ENCODE results near the gene MRI1.
A peak's percentile ranks its signal among the peaks of the same experiment; 100 is the strongest.
"Not testable (repeated sequence)": the region's sequence is repeated elsewhere in the genome, so short reads cannot be mapped to it uniquely, and the experiment has no call there.

MRI1 gene

DNA sequence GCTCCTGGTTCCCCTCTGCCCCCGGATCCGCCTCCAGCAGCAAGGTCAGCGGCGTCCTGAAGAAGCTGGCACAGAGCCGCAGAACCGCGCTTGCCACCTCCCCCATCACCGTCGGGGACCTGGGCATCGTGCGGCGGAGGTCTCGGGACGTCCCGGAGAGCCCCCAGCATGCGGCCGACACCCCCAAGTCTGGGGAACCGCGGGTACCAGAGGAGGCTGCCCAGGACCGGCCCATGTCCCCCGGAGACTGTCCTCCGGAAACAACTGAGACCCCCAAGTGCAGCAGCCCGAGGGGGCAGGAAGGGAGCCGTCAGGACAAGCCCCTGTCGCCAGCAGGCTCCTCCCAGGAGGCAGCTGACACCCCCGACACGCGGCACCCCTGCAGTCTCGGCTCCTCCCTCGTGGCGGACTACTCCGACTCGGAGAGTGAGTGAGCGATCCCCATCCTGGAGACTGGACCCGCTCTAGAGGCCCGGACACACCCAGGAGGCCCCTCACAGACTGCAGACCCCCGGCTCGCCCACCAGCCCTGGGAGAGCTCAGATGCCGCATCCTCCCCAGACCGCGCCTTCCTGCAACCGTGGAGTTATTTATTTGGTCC, 1.6 kb upstream of the MRI1 start:
- no peak for DNase-seq

DNA sequence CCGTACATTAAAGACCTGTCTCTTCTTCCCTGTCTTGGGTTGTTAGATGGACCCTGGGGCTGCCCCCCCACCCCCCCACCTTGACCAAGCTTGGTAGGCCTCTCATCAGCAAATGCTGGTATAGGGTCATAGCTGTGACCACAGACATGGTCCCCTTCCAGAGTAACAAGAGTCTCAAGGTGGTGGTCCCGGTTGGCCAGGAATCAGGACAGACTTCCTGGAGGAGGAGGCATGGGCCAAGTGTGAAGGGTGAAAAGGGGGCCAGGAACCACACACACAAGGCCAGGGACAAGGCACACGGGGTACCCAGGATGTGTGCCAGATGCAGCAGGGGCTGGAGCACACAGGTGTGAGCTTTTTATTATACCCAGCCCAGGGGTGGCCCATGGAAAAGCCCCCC, 1.1 kb upstream of the MRI1 start:
- no peak for DNase-seq

DNA sequence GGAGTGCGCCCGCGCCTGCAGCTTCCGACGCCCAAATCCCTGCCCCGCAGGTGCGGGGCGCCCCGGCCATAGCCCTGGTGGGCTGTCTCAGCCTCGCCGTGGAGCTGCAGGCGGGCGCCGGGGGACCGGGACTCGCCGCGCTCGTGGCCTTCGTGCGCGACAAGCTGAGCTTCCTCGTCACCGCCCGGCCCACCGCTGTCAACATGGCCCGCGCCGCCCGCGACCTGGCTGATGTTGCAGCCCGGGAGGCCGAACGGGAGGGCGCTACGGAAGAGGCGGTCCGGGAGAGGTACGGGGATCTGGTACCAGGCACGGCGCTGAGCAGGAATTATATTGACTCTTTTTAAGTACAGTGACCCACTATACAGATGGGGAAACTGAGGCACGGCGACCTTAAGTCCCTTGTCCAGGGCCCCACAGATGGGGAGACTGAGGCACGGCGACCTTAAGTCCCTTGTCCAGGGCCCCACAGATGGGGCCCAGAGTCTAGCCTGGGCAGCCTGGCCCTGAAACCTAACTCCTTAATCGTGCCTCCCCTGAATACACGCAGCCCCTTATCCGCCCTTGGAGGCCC, 586 bp downstream of the MRI1 start:
- no peak for DNase-seq

DNA sequence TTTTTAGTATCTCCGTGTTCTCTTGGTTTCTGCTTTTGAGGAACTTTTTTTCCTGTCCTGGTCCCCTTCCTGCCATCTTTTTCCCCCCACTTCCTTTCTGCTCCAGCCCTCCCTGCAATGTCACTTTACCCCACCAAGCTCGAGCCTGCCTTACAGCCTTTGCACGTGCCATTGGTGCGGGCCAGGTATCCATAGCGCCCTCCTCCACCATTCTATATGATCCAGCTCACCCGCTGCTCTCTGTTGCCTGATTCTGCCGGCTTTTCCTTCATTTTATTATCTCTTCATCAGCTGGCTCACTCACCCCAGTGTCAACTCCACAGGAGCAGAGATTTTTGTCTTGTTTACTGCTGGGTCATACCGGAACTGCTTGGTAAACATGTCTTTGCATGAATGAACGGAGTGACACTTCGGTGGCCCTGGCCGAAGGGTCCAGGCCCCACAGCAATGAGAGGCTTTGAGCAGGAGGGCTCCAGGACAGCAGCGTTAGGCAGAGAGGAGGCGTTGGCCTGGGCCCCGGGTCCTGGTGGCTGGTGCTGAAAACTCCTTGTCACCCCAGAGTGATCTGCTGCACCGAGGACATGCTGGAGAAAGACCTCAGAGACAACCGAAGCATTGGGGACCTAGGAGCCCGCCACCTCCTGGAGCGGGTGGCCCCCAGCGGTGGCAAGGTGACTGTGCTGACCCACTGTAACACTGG, 1.2 kb downstream of the MRI1 start:
- DNase-seq: no peak

DNA sequence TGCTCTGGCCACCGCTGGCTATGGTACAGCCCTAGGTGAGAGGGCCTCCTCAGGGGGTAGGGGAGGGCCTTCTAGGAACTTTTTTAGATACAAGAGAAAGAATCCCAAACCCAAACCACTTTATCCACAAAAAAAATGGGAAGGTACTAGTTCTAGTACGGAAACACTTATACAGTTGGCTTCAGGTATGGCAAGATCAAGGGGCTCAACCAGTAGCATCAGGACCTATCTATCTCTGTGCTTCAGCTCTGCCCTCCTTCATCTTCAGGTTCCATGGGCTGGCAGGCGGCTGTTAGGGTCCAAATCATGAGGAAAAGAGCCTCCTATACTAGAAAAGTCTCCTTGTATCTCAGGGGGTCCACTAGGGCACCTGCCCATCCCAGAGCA, 1.8 kb downstream of the MRI1 start:
- DNase-seq: no peak

DNA sequence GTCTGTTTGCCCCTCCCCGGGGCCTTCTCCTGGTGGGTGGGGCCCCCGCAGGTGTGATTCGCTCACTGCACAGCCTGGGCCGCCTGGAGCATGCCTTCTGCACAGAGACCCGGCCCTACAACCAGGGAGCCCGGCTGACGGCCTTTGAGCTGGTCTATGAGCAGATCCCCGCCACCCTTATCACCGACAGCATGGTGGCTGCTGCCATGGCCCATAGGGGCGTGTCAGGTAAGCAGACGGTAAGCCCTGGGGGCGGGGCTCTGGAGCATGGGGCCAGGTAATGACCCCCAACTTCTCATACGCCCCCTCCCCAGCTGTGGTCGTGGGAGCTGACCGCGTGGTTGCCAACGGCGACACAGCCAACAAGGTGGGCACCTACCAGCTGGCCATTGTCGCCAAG, 4.2 kb downstream of the MRI1 start:
- DNase-seq: no peak

DNA sequence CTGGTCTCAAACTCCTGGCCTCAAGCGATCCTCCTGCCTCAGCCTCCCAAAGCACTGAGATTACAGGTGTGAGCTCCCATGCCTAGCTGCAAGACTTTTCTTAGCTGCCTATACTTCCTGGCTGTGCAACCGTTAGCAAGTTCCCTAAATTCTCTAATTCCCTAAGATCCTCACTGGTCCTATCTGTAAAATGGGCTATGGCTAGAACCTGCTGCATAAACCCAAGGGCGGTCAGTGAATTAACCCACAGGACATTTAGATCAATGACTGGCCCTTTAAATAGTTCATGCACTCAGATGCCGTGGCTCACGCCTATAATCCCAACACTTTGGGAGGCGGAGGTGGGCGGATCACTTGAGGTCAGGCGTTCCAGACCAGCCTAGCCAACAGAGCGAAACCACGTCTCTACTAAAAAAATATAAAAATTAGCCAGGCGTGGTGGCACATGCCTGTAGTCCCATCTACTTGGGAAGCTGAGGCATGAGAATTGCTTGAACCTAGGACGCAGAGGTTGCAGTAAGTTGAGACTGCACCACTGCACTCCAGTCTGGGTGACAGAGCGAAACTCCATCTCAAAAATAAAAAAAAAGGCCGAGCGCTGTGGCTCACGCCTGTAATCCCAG, 5.8 kb downstream of the MRI1 start:
- DNase-seq: no peak

DNA sequence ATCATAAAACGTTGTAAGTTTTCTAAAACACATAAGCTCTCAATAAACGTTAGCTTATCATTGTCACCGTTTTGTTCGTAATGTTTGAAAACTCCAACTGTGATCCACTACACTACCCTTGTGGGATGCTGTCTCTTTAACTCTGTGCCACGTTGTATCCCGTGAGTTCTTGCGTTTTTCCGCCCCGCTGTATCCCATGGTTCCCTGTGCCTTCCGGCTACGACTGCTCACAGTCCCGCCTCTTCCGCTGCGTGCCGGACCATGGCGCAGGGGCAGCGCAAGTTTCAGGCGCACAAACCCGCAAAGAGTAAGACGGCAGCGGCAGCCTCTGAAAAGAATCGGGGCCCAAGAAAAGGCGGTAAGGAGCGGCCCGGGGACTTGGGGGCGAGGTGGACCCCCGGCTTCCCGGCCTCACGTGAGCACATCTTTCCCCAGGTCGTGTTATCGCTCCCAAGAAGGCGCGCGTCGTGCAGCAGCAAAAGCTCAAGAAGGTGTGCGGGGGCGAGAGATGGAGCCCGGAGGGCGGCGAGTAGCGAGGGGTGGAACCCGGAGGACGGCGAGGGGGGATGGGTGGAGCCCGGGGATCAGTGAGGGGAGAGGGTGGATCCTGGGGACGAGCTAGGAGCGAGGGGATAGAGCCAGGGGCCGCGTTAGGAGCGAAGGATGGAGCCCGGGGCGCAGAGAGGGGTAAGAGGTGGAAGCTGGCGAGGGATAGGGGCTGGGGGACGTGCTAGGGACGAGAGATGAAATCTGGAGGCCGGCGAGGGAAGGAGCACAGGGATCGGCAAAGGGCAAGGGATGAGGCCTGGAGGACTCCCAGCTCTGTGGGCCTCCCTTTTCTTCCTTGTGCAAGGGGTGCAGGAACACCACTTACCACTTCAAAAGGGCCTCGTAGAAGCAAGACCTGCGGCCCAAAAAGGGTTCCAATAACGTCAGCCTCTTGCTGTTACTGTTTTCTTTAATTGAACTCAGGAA, 10.2 kb downstream of the MRI1 start, which contains the start of gene C19orf53:
Gene C19orf53, plus strand, starts transcription at position 240 of the 975 bp plus-strand sequence. Its CDS starts 22 bp downstream, at position 262.
- DNase-seq: peak; percentile 27 to 34

DNA sequence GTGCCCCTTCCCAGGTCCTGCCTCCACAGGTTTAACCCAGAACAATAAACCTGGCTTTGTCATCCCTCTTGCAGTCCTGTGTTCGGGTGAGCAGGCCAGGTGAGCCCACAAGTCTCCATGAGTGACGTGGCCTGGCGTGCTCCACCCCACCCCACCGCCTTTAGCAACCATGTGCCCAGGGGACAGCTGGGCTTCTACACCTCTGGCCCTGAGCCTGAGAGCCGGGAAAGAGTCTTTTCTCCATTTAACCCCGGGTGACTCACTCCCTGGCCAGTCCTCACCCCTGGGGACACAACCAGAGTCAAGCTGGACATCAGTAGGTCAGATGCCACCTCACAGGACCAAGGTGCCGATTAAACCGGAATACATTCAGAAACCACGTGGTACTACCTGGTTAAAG, 14.1 kb downstream of the MRI1 start:
- no peak for DNase-seq

DNA sequence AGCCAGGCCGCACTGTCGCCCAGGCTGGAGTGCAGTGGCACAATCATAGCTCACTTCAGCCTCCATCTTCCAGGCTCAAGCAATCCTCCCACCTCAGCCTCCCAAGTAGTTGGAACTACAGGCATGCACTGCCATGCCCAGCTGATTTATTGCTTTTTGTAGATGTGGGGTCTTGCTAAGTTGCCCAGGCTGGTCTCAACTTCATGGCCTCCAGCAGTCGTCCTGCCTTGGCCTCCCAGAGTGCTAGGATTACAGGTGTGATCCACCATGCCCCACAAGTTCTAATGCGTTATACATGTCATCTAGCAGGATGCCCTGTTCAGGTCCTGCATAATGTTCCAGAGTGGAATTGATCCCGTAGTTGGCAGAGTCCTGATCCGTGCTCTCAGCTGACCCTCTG, 14.5 kb downstream of the MRI1 start:
- DNase-seq: no peak

DNA sequence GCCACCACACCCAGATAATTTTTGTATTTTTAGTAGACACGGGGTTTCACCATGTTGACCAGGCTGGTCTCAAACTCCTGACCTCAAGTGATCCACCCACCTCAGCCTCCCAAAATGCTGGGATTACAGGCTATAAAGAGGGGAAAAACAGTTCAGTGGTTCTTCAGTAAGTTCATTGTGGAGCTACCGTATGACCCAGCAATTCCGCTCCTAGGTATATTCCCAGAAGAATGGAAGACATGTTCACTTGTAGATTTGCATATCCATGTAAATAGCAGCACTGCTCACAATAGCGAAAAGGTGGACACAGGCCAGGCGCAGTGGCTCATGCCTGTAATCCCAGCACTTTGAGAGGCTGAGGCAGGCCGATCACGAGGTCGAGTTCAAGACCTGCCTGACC, 15.5 kb downstream of the MRI1 start:
- not testable (repeated sequence) for DNase-seq

DNA sequence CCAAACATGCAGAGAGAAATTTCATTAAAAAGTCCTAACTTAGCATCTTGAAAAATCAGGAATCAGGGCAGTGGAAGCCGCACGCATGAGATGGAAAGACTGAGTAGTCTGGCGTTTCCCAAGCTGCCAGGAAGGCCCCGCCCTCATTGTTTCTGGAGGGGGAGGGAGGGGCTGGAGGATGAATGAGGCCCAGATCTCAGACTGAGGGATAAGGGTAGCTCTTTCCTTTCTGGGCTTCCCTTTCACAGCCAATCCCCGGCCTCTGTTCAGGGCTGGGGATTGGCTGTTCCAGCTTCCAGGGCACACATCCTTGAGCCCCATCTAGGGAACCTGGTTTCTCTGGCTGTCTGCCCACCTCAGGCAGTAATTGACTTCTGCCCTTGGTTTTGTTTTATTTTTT, 17.2 kb downstream of the MRI1 start:
- peak in 1 of 2 experiments; percentile 3 for DNase-seq

DNA sequence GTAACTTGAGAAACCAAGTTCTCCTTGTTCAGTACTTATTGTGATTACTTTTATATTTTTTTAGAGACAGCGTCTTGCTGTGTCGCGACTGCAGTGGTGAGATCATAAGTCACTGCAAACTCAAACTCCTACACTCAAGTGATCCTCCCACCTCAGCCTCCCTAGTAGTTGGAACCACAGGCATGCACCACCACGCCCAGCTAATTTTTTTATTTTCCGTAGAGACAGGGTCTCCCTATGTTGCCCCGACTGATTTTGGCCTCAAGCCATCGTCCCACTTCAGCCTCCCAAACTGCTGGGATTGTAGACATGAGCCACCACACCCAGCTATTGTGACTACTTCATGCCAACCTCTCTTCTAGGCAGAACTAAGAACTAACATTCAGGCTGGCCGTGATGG, 18.2 kb downstream of the MRI1 start:
- DNase-seq: no peak

DNA sequence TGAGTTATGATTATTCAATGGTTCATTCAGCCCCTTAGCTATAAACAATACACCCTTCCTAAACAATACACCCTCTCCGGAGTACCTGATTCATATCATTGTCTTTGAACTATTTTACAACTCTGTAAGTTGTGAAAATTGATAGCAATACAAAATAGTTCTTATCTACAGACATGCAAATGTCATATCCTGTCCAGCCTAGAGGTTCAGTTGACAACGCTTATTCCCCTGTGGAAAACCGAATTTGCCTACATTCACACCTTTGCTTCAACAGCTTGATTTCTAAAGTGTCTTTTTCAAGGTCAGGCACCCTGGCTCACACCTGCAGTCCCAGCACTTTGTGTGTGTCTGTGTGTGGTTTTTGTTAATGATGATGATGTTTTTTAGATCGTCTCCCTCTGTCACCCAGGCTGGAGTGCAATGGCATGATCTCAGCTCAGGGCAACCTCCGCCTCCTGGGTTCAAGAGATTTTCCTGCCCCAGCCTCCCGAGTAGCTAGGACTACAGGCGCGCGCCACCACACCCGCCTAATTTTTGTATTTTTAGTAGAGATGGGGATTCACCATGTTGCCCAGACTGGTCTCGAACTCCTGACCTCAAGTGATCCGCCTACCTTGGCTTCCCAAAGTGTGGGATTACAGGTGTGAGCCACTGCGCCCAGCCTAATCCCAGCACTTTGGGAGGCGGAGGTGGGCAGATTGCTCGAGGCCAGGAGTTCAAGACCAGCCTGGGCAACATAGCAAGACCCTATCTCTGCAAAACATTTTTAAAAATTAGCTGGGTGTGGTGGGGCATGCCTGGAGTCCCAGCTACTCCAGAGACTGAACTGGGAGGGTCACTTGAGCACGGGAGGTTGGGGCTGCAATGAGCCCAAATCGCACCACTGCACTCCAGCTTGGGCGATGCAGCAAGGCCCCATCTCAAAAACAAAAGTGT, 19.5 kb downstream of the MRI1 start:
- no peak for DNase-seq

DNA sequence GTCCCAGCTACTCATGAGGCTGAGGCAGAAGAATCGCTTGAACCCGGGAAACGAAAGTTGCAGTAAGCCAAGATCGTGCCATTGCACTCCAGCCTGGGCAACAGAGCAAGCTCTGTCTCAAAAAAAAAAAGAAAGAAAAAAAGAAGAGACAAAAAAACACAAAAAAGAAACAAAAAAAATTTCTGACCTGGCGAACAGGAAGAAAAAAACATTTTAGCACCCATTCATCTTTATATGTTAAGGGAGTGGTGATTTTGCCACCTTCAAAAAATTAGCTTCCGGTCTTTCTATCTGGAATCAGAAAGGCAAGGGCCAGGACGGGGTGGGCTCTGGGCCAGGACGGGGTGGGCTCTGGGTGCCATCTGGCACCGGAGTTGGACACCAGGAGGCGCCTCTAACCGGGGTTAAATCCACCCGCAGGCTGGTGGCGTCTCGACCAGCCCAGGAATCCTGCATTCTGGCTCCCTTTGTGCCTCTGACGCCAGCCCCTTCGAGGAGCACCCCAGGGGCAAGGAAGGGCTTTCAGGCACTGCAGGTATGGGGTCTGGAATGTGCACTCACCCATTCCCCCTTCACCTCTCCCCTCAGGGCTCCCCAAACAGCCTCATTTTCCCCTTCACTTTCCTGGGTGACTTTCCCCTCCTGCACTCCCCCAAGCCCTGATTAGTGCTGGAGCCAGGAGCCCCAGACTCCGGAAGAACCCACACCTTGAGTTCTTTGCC, 20.6 kb downstream of the MRI1 start:
- no peak for DNase-seq

DNA sequence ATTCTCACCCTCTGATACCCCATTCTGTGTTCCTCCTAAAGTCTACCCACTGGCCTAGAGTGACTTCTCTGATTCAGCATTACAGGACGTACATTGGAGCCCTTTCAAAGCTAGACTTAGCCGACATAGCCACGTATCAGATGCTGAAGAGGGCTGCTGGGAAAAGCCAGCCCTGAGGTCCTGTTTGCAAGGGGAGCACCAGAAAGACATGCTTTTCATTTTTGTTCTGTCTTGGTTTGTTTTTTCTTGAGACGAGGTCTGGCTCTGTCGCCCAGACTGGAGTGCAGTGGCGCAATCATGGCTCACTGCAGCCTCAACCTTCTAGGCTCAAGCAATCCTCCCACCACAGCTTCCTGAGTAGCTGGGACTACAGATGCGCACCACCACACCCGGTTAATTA, 24.7 kb downstream of the MRI1 start:
- no peak for DNase-seq

DNA sequence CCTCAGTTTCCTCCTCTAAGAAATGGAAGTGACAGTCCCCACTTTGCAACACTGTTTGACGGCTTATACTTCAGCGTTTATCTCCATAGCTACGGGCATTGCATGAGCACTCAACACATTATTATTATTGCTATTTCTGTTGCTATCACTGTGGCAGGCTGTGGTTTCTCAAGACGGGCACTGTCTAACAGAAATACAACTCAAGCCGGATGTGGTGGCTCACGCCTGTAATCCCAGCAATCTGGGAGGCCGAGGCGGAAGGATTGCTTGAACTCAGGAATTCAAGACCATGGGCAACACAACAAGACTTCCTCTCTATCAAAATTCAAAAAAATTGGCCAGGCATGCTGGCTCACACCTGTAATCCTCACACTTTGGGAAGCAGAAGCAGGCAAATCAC, 26.0 kb downstream of the MRI1 start:
- no peak for DNase-seq

DNA sequence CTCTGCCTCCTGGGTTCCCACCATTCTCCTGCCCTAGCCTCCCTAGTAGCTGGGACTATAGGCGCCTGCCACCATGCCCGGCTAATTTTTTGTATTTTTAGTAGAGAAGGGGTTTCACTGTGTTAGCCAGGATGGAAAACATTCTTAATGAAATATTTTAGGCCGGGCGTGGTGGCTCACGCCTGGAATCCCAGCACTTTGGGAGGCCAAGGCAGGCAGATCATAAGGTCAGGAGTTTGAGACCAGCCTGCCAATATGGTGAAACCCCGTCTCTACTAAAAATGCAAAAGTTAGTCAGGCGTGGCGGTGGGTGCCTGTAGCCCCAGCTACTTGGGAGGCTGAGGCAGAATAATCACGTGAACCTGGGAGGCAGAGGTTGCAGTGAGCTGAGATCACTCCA, 29.0 kb downstream of the MRI1 start:
- DNase-seq: not testable (repeated sequence)

DNA sequence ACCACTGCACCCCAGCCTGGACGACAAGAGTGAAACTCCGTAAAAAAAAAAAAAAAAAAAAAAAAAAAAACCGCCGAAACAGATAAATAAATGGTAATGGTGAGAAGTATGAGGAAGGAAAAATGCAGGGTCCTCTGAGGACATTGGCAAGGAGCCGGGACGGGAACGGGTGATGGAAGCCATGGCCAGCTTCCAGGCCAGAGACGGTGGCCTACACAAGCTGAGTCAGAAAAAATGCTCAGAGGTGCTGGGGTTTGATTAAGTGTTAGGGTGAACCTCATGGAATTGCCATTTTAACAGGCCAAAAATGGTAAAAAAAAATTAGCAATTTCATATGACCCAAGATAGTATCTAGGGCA, 30.1 kb downstream of the MRI1 start:
- DNase-seq: no peak

DNA sequence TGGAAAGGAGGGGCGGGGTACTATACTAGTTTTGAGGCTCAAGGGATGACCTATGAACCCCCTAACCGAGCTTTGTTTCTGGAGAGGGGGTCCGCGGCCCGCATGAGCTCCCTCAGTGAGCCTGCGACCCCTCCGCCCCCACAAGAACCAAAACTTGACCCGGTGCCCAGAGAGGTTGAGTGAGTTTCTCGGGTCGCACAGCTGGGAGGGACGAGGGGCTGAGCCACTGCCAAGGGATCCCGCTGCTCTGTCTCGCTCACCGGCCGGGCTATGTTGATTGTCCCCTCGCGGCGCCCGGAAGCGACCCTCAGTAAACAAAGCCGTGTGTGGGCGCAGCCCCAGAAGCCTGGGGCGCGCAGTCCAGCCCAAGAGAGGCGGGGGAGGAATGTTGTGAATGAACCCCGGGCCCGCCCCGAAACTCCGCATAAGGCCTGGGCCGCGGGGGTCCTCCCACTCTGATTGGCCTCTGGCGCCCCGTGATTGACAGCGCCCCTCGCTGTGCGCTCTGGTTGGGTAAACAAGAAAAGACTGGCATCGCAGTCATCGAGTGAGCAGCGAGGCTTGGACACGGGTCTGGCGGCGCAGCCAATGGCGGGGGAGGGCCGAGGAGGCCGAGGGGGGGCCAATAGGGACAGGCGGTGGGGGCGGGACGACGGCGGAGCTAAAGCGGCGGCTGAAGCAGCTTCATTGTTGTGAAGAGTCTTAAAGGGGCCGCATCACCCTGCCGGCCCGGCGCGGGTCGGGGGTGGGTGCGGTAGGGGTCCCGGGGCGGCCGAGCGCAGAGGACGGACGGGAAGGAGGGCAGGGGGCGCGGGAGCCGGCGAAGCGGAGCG, 30.7 kb downstream of the MRI1 start, which contains the start of gene ZSWIM4:
Gene ZSWIM4, plus strand, starts transcription at position 687 of the 833 bp plus-strand sequence. CDS start 206 bp downstream, outside the sequence.
- DNase-seq: peak; percentile 86 to 90
